Measurements from ENCODE around the gene ITPR2.
"Not testable (repeated sequence)": the region's sequence is repeated elsewhere in the genome, so short reads cannot be mapped to it uniquely, and the experiment has no call there.

Gene ITPR2

DNA sequence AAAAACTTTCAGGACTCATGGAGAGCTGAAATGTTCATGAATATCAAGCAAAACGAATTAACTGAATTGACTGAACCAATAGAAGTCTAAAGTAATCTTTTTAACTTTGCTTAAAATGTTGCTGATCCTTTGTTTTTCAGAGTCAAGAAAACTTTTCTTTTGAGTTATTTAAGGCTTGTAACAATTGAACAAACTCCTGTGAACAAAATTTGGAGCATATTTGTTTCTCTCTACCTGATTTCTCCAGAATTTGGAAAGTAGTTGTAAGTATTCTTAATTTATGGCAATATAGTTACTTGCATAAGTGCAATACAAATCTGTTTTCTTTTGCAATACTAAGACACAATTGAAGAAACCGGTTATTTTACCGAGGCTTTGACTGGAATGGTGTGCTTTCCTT, 77.6 kb downstream of the ITPR2 start:
- DNase-seq (ENCODE audit: low read depth): not testable (repeated sequence)

DNA sequence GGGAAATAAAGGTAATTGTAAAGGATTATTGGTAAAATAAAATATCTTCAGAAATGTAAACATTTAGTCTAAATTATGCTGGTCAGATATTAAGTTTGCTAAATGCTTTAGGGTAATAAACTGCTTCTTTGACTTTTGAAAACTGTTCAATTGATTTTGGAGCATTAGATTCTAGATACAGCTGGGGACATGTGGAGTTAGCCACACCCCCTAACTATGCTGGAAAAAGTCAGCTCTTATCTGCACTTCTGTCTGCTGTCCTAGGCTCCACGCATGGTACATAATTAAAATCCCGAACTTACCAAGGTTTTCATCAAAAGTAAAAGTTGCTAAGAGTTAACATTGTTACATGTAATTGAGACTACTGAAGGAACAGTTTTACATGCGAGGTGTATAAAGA, 78.8 kb downstream of the ITPR2 start:
- DNase-seq (ENCODE audit: low read depth): no peak

GRCh38 chr12:26751179-26751578, 81.8 kb downstream of the ITPR2 start:
- no peak for DNase-seq (ENCODE audit: low read depth)

- DNase-seq (ENCODE audit: low read depth): no peak
Measured at GRCh38 chr12:26750531-26751175, 82.3 kb downstream of the ITPR2 start.

GRCh38 chr12:26749781-26750180, 83.2 kb downstream of the ITPR2 start:
- DNase-seq (ENCODE audit: low read depth): no peak

DNA sequence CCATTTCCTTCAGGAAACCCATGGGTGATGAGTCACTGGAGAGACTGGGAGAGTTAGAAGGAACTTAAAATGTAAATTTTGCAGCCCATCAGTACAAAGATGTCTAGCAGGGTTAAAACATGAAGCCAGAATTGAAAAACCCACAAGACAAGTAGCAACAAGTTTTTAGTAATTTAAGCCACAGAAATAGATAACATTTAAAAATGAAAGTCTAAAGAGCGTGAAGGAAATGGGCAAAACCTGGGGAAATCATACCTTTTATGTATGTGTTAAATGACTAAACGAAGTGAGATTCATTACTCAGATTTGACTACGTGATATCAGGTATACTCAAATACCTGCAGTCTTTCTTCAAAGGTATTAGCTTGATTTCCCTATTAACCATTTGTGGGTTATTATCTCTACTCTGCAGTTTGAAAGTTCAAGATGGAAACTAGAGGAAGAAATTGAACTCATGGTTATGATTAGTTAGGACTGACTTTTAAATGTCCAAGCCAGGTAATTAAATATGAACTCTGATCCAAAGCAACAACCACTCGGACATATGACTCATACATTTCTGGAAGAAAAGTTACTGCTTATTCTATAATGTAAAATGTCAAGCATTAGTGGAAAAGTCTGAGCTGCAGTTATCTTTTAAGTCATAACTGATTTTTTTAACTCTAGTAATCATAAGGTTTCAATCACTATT, 84.1 kb downstream of the ITPR2 start:
- no peak for DNase-seq (ENCODE audit: low read depth)

DNA sequence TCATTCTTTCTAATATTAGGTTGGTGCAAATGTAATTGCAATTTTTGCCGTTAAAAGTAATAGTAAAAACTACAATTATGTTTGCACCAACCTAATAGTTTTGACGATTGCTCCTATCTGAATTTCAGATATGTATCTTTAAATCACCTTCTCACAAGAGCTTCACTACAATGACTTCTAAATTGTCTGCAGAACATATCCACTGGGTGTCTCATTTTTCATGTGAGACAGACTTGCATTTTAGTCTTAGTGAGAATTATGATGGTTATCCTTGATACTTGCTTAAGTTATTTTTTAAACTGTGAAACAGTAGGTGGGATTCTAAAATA, 84.6 kb downstream of the ITPR2 start:
- DNase-seq (ENCODE audit: low read depth): no peak

DNA sequence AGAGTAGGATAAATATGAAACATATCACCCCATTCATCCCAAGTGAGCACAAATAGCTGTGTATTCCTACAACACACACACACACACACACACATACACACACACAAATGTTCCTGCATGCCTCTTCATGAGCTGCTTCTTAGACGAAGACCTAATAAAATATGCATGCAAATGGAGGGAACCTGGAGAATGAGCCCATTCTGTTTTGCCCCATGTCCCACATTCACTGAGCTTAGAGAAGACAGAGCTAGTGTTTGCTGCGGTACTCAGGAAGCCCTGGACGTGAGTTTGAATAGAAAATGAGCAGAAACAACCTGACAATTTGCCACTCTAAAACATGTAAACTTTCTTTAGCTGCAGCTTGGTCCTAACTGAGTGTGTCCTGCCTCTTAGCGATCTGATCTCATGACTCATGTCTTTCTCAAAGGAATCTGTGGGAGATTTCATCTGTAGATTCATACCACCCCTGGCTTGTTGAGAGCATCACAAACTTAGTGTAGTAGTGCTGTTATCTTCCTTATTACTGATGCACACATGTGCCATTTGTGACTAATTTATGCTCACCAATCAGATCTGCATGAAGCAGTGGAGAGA, 86.8 kb downstream of the ITPR2 start:
- DNase-seq (ENCODE audit: low read depth): no peak

- DNase-seq (ENCODE audit: low read depth): no peak
Measured at GRCh38 chr12:26744697-26745440, 88.1 kb downstream of the ITPR2 start.

DNA sequence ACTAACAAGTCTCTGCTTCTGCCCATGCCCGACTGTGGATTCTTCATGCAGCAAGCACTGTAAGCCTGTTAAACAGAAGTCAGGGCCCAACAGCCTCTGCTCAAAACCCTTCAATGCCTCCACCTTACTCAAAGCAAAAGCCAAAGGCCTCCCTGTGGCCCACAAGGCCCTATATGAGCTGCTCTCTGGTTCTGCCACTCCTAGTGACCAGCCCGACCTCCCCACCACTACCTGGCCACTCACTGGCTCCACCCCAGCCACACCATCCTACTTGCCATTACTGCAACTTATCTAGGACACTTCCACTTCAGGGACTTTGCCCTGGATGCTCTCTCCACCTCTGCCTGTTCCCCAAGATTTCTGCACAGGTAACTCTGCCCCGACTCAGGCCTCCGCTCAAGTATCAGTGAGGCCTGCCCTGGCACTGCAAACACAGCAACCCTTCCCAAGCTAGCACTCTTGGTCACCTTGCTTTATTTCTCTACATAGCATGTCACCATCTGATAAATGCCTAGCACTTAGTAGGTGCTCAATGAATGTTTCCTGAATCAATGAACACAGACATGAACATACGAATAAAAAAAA, 88.9 kb downstream of the ITPR2 start:
- DNase-seq (ENCODE audit: low read depth): no peak

DNA sequence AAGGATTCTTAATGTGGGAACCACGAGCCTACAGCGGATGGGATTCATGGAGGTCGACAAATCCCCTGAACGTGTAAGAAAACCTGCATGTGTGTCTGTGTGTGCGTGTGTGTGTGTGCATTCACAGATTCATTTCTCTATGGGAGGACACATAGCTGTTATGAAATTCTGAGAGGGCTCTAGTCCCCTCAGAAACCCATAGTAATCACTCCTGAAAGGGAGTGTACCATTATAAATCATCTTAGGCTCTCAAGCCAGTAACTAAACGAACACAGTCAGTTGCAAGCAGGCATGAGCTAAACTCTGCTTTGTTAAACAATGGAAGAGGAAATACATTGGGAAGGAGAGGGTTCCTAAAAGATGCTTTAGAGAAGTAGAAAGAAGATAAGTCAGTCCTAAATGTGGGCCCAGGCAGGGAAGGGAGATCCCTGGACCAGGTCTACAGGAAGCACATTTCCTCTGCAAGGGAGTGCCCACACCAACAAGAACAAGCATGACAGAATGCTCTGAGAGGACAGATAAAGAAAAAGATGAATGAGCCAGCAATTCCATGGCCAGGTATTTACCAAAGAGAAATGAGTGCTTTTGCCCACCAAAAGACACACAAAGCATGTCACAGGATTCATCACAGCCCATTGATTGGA, 91.3 kb downstream of the ITPR2 start:
- no peak for DNase-seq (ENCODE audit: low read depth)

DNA sequence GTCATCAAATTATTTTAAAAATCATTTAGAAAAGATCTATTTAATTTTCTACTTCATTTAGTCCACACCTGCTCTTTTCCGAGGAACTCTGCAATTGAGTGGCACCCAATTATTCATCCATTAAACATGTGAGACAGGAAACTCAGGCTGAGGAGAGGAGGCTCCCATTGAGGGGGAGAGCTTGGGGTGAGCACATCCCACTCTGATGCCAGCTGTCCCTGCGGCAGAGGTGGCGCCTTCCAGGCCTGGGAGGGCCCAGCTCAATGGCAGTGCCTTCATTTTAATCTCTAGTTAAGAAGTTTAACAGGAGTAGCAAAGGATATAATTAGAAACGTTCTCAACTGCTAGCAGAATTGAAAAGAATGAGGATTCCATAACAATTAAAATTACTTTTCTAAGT, 92.0 kb downstream of the ITPR2 start:
- no peak for DNase-seq (ENCODE audit: low read depth)

- DNase-seq (ENCODE audit: low read depth): no peak
Measured at GRCh38 chr12:26740348-26740747, 92.6 kb downstream of the ITPR2 start.

- no peak for DNase-seq (ENCODE audit: low read depth)
Measured at GRCh38 chr12:26737487-26738030, 95.4 kb downstream of the ITPR2 start.

DNA sequence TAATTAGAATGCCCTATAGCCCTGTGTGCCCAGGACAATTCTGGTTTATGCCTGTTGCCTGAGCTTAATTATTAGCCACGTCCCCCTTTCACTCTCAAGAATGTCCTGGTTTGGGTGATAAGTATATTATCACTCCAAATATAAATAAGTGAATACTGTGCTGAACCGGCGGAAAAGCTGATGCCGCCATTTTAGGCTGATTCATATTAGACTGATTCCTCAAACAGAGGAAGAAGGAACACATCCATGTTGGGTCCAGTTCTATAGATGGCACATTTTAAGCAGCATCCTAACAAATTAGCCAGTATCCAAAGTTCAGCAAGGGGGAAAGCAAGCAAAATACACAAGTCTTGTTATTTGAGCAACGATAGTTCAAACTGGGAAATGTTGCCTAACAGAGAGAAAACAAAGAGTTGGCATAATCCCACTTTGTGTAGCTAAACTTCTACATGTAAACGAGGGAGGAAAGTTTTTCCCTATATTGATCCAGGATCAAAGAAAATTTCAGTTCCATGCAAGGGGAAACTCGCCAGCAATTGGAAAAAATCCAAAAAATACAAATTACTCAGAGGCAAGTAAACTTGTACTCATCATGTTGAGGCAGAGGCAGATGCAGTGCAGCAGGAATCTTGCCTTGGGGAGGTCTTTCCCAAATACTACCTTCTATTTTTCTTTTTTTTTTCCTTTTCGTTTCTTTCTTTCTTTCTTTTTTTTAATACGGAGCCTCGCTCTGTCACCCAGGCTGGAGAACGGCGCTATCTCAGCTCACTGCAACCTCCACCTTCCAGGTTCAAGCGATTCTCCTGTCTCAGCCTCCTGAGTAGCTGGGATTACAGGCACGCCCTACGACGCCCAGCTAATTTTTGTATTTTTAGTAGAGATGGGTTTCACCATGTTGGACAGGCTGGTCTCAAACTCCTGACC, 96.2 kb downstream of the ITPR2 start:
- DNase-seq (ENCODE audit: low read depth): no peak

DNA sequence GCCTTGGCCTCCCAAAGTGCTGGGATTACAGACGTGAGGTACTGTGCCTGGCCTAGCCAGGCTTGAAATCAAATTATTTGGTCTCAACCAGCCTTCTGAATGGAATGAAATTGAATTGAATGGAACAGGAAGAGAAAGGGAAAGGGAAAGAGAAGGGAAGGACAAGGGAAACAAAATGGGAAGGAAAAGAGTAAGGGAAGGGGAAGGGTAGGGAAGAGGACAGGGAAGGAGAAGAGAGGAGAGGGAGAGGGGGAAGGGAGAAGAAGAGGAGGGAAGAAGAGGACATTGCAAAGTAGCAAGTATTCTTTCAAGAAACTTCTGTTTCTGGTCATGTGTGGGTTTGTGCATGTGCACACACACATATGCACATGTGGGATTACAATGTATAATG, 97.8 kb downstream of the ITPR2 start:
- DNase-seq (ENCODE audit: low read depth): no peak

- no peak for DNase-seq (ENCODE audit: low read depth)
Measured at GRCh38 chr12:26734510-26735248, 98.3 kb downstream of the ITPR2 start.

DNA sequence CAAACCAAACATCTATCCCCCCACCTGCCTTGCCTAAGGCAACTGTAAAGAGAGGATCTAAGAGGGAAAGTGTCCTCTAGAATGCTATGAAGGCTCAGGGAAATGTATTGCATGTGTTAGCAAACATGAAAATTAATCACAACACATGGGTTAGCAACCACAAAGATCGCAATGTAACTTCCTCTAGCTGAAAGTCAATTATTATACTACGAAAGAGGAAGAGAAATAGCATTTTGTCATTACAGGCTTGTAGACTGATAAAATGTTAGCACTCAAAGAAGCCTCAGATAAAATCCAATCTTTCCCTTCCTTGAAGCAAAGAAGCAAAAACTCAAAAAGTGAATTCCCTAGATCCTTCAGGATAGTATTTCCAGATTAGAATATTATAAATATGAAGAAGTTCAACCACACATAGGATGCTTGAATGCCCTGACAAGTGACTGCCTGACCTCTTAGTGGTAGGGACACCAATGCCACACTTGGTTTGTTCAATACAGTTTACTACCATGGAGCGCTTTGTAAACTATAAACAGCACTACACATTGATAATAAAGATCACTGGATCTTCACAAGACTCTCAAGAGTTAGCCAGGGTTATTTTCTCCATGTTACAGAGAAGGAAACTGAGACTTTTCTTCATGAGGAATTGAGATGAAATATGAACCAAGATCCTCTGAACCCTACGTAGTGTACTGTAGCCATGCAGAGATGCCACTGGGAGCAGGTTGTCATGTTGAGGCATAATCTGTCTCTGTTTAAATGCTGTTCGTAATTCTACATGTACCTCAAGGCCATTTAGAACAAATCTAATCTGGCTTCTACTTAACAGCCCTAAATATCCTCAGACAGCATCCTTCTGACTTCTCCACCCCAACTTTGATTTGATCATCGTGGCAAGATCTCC, 100.7 kb downstream of the ITPR2 start:
- DNase-seq (ENCODE audit: low read depth): no peak
